Uterus (tissue), 2 donors: ENCODE results near the gene MYO6.

Source experiments
- CTCF ChIP-seq, 4 experiments: fragments of 200-600 bp in 2 of 4; fragments of 450-650 bp in 2 of 4; sonication (generic) in 2 of 4; IDR thresholded peaks; one replicate each; pipeline ENCODE4 v1.5.1; 2016 to 2019; ENCODE audit warnings: antibody characterized with exemption in 4 of 4, mild to moderate bottlenecking in 2 of 4, moderate library complexity in 1 of 4
- POLR2A ChIP-seq, 2 donors: fragments of 450-650 bp; IDR thresholded peaks; one replicate each; pipeline ENCODE4 v1.6.1; 2016; ENCODE audit warnings: antibody characterized with exemption in 2 of 2, mild to moderate bottlenecking in 1 of 2, moderate library complexity in 1 of 2

- no peak for TF ChIP-seq CTCF (IDR thresholded peaks at IDR 0.05)
- no peak for TF ChIP-seq POLR2A (IDR thresholded peaks at IDR 0.05)
Measured at GRCh38 chr6:75876152-75876551, 127.1 kb downstream of the MYO6 start.
